NB4 (cell line): ENCODE data around the gene SH3PXD2A.
"Not testable (repeated sequence)": the region's sequence is repeated elsewhere in the genome, so short reads cannot be mapped to it uniquely, and the experiment has no call there.

Source experiments
- DNase-seq: peaks from one replicate; pipeline ENCODE4 v3.0.0; 2010; ENCODE audit warnings: low read depth
- H3K4me3 ChIP-seq: one replicate; pipeline ENCODE4 v1.5.1; 2011; ENCODE audit warnings: mild to moderate bottlenecking, low read depth, low read length, moderate library complexity
- CTCF ChIP-seq: IDR thresholded peaks from one replicate; pipeline ENCODE4 v1.5.1; 2012; ENCODE audit warnings: low read depth, low read length
- MAX ChIP-seq: IDR thresholded peaks from 2 replicates; pipeline ENCODE4 v1.6.1; 2011; ENCODE audit warnings: low read depth, low read length
- MYC ChIP-seq: IDR thresholded peaks from 2 replicates; pipeline ENCODE4 v1.6.1; 2011; ENCODE audit warnings: low read depth, low read length
- POLR2A ChIP-seq: IDR thresholded peaks from 2 replicates; pipeline ENCODE4 v1.6.1; 2011; ENCODE audit warnings: mild to moderate bottlenecking; ENCODE audit not compliant: insufficient read length; ENCODE audit errors: extremely low read depth

Gene SH3PXD2A

GRCh38 chr10:103762916-103763315 is 92.5 kb downstream of the SH3PXD2A start:
- no peak overlapping the region for H3K4me3 ChIP-seq
- no peak for DNase-seq
- TF ChIP-seq POLR2A = no peak

- DNase-seq = no peak
- TF ChIP-seq POLR2A (no peak), CTCF (no peak), MAX (no peak), MYC (no peak)
- H3K4me3 ChIP-seq = no peak overlapping the region
These were observed 93.2 kb downstream of the SH3PXD2A start for GRCh38 chr10:103762162-103762561.

- DNase-seq = peak; percentile 60
- TF ChIP-seq MAX = no peak
- TF ChIP-seq MYC = no peak
- H3K4me3 ChIP-seq = no peak overlapping the region
These were observed 94.1 kb downstream of the SH3PXD2A start for GRCh38 chr10:103761075-103761920.

- DNase-seq, H3K4me3 ChIP-seq: not testable (repeated sequence)
These were observed 95.1 kb downstream of the SH3PXD2A start for GRCh38 chr10:103760233-103760632.

- H3K4me3 ChIP-seq = peak overlapping the region; percentile 32
- no peak for TF ChIP-seq CTCF
- TF ChIP-seq MAX = peak; percentile 66; the same call in 1 of the 2 replicates
- TF ChIP-seq POLR2A = peak; percentile 28
- TF ChIP-seq MYC = peak; percentile 28; the same call in 1 of the 2 replicates
- peak; percentile 98 for DNase-seq
These were observed 96.1 kb downstream of the SH3PXD2A start for GRCh38 chr10:103759100-103759781.

GRCh38 chr10:103758294-103758681 is 97.1 kb downstream of the SH3PXD2A start:
- no peak for DNase-seq
- H3K4me3 ChIP-seq = no peak overlapping the region
- TF ChIP-seq POLR2A (no peak), MAX (no peak), MYC (no peak), CTCF (no peak)

- no peak; the same call in 1 of the 2 replicates for TF ChIP-seq MAX
- TF ChIP-seq MYC = no peak; the same call in 1 of the 2 replicates
- TF ChIP-seq POLR2A = no peak
- TF ChIP-seq CTCF = no peak
- H3K4me3 ChIP-seq = no peak overlapping the region
- DNase-seq = peak; percentile 95
These were observed 97.7 kb downstream of the SH3PXD2A start for GRCh38 chr10:103757531-103758293.
